Fibroblast of skin of scalp (primary cell): ENCODE data around the gene CPNE5.
"Not testable (repeated sequence)": the region's sequence is repeated elsewhere in the genome, so short reads cannot be mapped to it uniquely, and the experiment has no call there.

ENCODE experiments used
- DNase-seq: peaks from one replicate; pipeline ENCODE4 v3.0.0-alpha.2; 2013

Gene CPNE5

GRCh38 chr6:36721369-36722140 lies 117.7 kb downstream of the CPNE5 start:
- DNase-seq = no peak

GRCh38 chr6:36720251-36721141 lies 118.7 kb downstream of the CPNE5 start:
- no peak for DNase-seq

GRCh38 chr6:36719126-36719525 lies 120.1 kb downstream of the CPNE5 start:
- DNase-seq = no peak

GRCh38 chr6:36718560-36718959 lies 120.7 kb downstream of the CPNE5 start:
- DNase-seq = no peak

GRCh38 chr6:36717871-36718540 lies 121.2 kb downstream of the CPNE5 start:
- no peak for DNase-seq

GRCh38 chr6:36717231-36717825 lies 121.9 kb downstream of the CPNE5 start:
- no peak for DNase-seq

DNA sequence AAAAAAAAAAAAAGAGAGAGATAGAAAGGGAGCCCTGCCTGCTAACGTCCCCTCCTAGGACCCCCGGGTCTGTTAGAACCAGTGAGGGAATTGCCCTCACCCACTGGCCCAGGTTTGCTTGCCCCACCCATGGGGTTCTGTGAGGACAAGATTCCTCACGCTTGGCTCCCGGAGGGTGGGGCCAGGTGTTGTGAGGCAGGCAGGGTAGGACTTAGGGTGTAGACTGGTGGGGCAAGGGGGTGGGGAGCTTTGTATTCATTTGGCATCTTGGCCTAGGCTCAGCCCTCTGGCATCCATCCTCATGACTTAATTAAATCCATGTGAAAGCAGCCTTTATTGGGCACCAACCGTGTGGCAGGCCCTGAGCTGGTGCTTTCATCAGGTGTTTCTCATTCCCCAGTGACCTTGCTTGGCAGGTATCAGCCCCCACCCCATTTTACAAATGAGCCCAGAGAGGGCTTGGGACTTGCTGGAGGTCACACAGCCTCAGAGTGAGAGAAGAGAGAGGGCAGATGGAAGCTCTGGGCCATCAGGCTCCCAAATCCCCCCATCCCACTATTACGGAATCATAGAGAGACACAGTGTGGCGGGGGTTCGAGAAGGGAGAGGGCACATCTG lies 122.7 kb downstream of the CPNE5 start:
- no peak for DNase-seq

GRCh38 chr6:36715469-36715868 lies 123.8 kb downstream of the CPNE5 start:
- no peak for DNase-seq

DNA sequence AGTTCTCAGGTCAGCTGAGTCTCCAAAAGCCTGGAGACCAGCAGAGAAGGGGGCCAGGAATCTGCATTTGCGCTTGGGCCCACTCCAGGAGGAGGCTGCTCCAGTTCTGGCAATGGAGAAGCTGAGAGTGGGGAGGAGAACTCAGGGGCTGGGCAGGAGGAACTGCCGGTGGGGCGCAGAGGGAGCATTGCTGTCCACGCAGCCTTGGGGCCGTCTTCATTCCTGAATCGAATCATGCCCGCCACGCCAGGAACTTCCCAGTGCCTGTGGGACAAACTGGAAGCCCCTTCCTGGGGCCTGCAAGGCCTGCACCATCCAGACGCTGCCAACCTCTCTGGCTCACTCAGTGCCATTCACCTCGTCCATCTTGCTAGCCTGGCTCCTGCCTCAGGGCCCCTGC lies 124.7 kb downstream of the CPNE5 start:
- DNase-seq = no peak

- DNase-seq = no peak
These were observed 125.4 kb downstream of the CPNE5 start for GRCh38 chr6:36713846-36714245.

- DNase-seq = no peak
These were observed 126.4 kb downstream of the CPNE5 start for GRCh38 chr6:36712816-36713215.

- no peak for DNase-seq
These were observed 132.9 kb downstream of the CPNE5 start for GRCh38 chr6:36706339-36706738.

DNA sequence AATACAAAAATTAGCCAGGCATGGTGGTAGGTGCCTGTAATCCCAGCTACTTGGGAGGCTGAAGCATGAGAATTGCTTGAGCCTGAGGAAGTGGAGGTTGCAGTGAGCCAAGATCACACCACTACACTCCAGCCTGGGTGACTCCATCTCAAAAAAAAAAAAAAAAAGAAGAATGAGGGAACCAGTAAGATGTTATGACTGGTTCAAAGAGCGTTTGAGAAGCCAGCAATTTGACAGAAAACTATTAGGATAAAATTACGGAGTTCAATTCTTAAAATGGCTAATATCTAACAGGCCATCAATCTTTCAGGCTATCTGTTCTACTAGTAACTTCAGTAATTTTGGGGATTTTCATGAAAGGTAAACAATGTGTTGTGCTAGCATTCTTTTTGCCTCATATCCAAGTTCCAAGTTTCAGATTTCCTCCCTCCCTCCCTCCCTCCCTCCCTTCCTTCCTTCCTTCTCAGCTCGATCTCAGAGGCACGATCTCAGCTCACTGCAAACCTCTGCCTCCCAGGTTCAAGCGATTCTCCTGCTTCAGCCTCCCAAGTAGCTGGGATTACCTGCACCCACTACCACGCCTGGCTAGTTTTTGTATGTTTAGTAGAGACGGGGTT lies 134.2 kb downstream of the CPNE5 start:
- DNase-seq = not testable (repeated sequence)

DNA sequence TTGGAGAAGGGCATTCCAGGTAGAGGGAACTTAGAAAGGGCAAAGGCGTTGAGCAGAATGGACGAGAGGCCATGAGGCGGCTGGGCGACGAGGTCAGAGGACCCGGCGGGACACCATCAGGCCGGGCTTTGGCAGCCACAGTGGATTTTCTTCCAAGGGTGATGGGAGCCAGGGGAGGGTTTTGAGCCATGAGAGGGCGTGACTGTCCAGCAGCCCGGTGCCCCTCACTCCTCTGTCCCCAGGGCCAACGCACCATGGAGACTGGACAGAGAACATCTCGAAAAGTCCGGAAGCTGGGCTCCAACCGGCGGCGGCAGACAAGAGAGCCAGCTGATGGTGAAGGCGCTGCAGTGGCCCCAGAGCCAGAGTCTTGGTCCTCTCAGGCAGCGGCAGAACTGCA lies 135.3 kb downstream of the CPNE5 start:
- DNase-seq = no peak

GRCh38 chr6:36703081-36703606 lies 136.1 kb downstream of the CPNE5 start:
- DNase-seq = no peak

DNA sequence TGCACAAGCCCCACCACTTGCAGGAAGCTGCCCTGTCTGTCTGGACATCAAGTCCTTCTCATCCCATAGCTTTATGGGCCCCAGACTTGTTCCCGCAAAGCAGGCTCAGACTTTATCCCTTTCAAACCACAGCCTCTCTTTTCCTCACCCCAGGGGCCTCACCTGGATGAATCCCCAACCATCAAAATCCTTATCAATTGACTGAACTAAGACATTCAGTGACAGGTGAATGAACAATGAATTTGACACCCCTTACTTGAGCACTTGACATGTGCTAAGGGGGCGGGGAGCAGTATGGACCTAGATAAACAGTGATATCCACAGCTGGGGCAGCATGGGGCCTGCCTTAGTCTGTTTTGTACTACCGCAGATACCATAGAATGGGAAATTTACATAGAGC lies 136.6 kb downstream of the CPNE5 start:
- DNase-seq = no peak

GRCh38 chr6:36701401-36701991 lies 137.7 kb downstream of the CPNE5 start:
- peak; percentile 23 for DNase-seq

DNA sequence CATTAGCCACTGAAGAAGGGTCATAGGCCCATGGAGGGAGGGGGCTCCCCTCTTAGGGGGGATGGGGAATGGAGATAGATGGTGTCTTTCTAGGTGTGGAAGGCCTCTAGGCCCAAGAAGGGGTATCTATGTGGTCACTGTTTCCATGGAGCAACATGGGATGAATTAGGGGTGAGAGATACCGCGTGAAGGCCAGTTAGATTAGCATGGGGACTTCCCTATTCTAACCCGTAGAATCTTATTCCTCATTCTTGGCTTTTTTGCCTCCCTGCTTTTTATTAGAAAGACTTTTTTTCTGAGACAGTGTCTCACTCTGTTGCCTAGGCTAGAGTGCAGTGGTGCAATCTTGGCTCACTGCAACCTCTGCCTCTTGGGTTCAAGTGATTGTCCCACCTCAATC lies 138.4 kb downstream of the CPNE5 start:
- DNase-seq = no peak

GRCh38 chr6:36700071-36700812 lies 139.0 kb downstream of the CPNE5 start:
- no peak for DNase-seq

DNA sequence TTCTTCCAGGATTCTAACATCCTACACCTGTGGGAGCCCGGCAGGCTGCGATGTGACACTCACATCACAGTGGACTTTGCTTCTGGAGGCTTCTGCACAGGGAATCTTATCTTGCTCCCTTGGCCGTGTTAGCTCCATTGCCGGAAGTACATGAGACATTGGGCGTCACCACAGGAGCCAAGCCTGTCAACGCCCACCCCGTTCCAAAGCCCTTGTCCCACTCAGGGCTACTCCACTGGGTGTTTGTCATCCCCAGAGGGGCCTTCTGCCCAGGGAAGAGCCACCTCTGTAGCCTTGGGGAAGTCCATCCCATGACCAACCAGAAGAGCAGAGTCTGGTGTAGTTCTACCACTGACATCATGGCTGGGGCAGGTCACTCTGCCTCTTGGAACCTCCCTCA lies 139.9 kb downstream of the CPNE5 start:
- no peak for DNase-seq

DNA sequence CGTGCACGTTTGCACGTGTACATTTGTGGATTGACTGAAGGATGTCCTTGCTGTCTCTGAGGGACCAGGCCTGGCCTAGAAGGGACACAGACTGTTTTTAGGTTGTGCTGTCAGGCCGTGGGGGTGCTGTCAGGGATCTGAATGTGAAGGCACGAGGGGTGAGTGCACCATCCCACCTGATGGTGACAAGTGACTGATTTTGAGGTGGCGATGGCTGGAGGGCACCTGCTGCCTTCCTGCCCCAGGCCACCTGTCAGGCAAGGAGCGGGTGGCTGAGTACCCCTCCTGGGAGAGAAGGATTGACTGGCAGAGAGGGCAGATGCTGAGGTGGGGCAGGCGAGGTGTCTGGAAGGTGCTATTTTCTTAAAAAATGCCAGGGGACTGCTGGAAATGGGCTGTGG lies 140.4 kb downstream of the CPNE5 start:
- DNase-seq = no peak
